CD4-positive, alpha-beta T cell treated with Interleukin-17A for 1 hour (primary cell): Measurements from ENCODE around the gene ANKS1A.
"Not testable (repeated sequence)": the region's sequence is repeated elsewhere in the genome, so short reads cannot be mapped to it uniquely, and the experiment has no call there.

Source experiments
- DNase-seq: peaks from one replicate; pipeline ENCODE4 v3.0.0-alpha.2; 2020

Gene ANKS1A

GRCh38 chr6:34920097-34920496, 31.0 kb downstream of the ANKS1A start:
- DNase-seq, result no peak

- no peak for DNase-seq
Observed at GRCh38 chr6:34922177-34922663, 33.2 kb downstream of the ANKS1A start.

- DNase-seq, result no peak
Observed at GRCh38 chr6:34924831-34925625, 36.0 kb downstream of the ANKS1A start.

GRCh38 chr6:34926655-34927054, 37.6 kb downstream of the ANKS1A start:
- DNase-seq, result no peak

GRCh38 chr6:34928220-34928619, 39.2 kb downstream of the ANKS1A start:
- no peak for DNase-seq

GRCh38 chr6:34928695-34929094, 39.6 kb downstream of the ANKS1A start:
- DNase-seq, result no peak

GRCh38 chr6:34929241-34929978, 40.4 kb downstream of the ANKS1A start:
- DNase-seq, result no peak

- DNase-seq, result no peak
Observed at GRCh38 chr6:34930221-34930620, 41.2 kb downstream of the ANKS1A start.

- DNase-seq, result not testable (repeated sequence)
Observed at GRCh38 chr6:34932202-34932601, 43.1 kb downstream of the ANKS1A start.

- no peak for DNase-seq
Observed at GRCh38 chr6:34934516-34934915, 45.5 kb downstream of the ANKS1A start.

GRCh38 chr6:34938268-34938667, 49.2 kb downstream of the ANKS1A start:
- no peak for DNase-seq

- DNase-seq, result no peak
Observed at GRCh38 chr6:34940030-34940434, 51.0 kb downstream of the ANKS1A start.

- no peak for DNase-seq
Observed at GRCh38 chr6:34941421-34941820, 52.4 kb downstream of the ANKS1A start.

GRCh38 chr6:34945317-34945716, 56.3 kb downstream of the ANKS1A start:
- no peak for DNase-seq

- DNase-seq, result no peak
Observed at GRCh38 chr6:34947561-34947960, 58.5 kb downstream of the ANKS1A start.

GRCh38 chr6:34949636-34950035, 60.6 kb downstream of the ANKS1A start:
- no peak for DNase-seq

- DNase-seq, result no peak
Observed at GRCh38 chr6:34950849-34951248, 61.8 kb downstream of the ANKS1A start.

- no peak for DNase-seq
Observed at GRCh38 chr6:34951731-34952130, 62.7 kb downstream of the ANKS1A start.

- no peak for DNase-seq
Observed at GRCh38 chr6:34953061-34954025, 64.3 kb downstream of the ANKS1A start.

GRCh38 chr6:34955442-34955841, 66.4 kb downstream of the ANKS1A start:
- DNase-seq, result no peak

- DNase-seq, result no peak
Observed at GRCh38 chr6:34957231-34957783, 68.3 kb downstream of the ANKS1A start.

- no peak for DNase-seq
Observed at GRCh38 chr6:34958734-34959133, 69.7 kb downstream of the ANKS1A start.

GRCh38 chr6:34959224-34959623, 70.2 kb downstream of the ANKS1A start:
- no peak for DNase-seq
